ENCODE results near the gene HOXB9.
A peak's percentile ranks its signal among the peaks of the same experiment; 100 is the strongest.

The HOXB9 gene

DNA sequence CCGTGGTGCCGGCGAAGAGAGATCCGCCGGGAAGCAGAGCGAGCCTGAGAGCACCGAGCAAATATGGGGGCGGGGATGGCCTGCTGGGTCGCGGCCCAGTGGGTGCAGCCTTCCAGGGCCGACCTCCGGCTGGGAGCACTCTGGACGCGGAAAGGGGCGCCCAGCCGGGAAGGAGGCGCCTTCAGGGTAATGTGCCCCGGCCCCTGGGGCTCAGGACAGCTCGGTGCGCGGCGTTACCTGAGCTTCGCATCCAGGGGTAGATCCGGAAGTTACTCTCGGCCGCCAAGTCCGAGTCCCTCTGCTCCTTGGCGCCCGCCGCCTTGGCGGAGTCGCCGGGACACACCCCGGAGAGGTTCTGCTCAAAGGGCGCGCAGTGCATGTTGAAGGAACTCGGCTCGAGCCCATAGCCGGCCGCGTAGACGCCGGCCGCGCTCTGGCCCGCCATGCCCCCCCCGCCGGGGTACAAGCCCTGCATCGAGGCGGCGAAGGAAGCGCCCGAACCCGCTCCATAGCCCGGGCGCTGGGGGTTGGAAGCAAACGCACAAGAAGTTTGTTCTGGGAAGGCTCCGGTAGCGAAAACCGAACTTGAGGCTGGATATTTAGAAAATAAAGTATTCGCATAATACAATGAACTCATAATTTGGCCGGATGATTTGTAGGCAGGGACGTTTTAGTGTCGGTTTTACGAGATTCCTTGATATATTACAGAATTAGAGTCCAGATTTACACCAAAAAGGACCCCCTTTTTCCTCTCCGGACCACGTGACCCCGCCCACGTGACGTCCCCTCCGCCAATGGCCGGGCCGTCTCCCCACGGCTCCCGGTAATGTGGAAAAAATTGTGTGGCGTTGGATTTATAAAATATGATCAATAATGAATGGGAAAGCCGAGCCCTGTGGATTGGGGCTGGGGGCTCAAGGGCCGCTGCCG, 15.6 kb downstream of the HOXB9 start, which contains the start of gene HOXB7:
TSS of gene HOXB7 (minus strand) at position 736 of the 930 bp plus-strand sequence. CDS start at position 637, 99 bp downstream.
- DNase-seq (ENCODE audit: low spot score) = peak; percentile 83

- DNase-seq (ENCODE audit: low spot score) = no peak
These were observed 16.3 kb downstream of the HOXB9 start for GRCh38 chr17:48609759-48610281.

- DNase-seq (ENCODE audit: low spot score) = no peak
These were observed 17.1 kb downstream of the HOXB9 start for GRCh38 chr17:48609033-48609432.

GRCh38 chr17:48608494-48608834, 17.7 kb downstream of the HOXB9 start:
- no peak for DNase-seq (ENCODE audit: low spot score)

DNA sequence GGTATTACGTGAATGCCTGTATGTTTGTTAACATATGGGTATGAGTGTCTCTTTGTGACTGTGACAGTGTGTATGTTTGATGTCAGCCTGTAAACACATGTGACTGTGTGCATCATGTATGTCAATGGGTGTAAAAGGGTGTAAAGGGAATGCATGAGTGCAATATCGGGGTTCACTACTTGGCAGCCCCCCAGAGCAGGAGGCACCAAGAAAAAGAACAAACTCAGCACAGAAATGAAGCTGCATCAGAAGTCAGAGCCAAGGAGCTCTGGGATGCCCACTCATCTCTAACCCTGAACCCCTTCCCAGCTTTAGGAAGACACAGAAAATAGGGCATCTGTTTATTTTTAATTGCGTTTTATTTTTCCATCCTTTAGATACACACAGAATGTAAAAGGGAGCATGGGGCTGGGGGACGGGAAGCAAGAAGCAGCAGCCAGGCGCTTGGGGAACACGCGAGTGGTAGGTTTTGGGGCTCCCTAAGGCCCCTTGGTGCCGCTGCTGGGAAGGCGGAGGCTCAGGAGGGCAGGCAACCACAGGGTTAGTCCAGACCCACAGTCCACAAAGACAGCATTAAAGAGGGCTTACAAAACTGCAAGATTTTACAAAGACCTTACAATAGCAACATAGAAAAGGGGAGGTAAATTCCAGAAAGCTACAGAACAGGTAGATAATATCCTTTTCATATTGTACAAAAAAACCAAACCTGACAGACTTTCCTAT, 19.1 kb downstream of the HOXB9 start:
- no peak for DNase-seq (ENCODE audit: low spot score)

DNA sequence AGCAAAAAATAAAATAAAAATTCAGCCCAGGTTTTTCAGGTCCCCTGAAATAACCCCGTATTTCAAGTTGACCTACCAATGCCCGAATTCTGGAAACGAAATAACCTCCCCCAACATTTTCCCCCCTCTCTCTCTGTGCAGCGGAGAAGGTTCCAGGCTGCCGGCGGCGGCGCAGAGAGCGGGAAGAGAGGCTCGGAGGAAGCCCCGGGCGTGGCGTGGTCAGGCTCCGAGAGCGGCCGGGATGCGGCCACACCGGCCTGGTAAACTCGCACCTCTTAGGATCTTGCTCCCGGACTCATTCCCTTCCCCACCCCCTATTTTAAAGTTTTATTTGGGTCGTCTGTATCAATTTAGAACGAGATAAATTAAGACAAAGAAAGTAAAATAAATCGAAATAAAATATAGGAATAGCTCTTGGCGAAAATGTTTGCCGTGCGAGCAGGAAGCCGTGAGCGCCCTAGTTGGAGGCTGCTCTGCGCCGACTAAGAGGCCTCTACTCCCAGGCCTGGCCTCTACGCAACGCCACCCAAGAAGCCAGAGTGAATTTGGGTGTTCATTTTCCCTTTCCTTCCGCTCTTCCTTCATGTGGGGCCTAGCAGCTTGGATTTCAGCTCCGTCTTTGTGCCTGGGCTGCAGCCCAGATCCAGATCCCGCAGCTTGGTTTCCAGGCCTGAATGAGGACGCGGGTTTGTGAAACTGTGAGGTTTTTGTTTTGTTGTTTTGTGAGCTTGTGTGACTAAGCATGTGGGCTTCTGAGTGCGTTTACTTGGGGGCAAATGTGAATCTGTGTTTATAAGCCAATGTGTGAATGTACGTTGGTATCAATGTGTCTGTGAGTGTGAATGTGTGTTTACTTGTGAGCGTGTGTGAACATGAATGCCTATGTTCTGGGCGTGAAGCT, 19.9 kb downstream of the HOXB9 start:
- DNase-seq (ENCODE audit: low spot score) = no peak

- no peak for DNase-seq (ENCODE audit: low spot score)
These were observed 20.7 kb downstream of the HOXB9 start for GRCh38 chr17:48605409-48605919.

GRCh38 chr17:48604770-48605329, 21.3 kb downstream of the HOXB9 start, which contains the start of gene HOXB6:
Gene HOXB6 (minus strand): TSS chr17:48604986. CDS start chr17:48598150, 6,836 bp downstream.
- DNase-seq (ENCODE audit: low spot score) = no peak

GRCh38 chr17:48603959-48604769, 22.0 kb downstream of the HOXB9 start:
- no peak for DNase-seq (ENCODE audit: low spot score)

DNA sequence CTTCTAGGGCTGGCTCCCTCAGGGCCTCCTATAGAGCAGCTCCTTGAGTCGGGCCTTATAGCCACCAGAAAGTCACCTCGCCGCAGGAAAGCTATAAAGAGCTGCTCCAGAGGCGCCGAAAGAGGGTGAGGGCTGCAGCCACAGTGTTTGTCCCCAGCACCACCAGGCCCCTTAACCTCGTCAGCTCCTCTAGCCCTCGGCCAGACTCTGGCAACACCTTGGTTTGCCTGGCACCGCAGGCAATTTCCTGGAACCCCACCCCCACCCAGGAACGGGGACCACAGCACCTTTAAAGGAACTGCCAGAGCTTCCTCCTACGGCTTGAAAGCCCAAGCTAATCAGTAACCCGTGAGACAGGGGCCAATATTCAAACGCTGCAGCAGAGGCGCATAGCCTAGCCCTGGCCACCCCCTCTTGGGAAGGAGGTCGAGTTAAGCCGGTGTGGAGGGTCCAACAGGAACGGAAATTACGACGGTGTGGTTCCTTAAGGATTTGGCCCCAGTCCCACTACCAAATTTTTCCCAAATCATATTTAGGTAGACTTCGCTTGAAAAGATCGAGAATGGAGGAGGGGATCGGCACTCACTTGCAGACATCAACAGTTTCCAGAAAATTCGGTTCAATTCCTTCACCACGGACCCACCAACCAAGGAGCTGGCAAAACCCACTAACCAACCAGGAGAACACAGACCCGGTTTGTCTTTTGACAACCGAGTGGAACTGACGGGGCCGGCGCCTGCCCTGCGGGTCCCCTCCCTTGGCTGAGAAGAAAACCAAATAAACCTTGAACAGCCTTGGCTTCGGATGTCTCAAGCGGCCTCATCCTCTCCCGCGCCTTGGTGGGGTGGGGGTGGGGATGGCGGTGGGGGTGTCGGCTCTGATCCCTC, 24.4 kb downstream of the HOXB9 start:
- no peak for DNase-seq (ENCODE audit: low spot score)

DNA sequence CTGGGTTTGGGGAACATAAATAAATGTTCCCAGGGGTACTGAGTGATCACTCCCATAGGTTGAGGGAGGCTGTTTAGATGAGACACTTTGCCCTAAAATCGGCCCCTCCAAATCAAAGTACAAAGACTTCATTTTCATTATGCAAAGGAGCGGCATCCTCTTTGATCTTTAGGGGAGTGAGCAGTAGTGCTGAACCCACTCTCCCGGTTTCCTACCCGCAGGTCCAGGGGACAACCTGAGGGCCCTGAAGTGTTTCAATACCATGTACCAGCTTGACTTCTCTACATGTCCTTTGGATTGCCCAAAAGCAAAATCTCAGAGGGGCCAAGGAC, 25.0 kb downstream of the HOXB9 start:
- DNase-seq (ENCODE audit: low spot score) = no peak

GRCh38 chr17:48600244-48601098, 25.7 kb downstream of the HOXB9 start:
- DNase-seq (ENCODE audit: low spot score) = no peak

- no peak for DNase-seq (ENCODE audit: low spot score)
These were observed 26.8 kb downstream of the HOXB9 start for GRCh38 chr17:48599354-48599753.

DNA sequence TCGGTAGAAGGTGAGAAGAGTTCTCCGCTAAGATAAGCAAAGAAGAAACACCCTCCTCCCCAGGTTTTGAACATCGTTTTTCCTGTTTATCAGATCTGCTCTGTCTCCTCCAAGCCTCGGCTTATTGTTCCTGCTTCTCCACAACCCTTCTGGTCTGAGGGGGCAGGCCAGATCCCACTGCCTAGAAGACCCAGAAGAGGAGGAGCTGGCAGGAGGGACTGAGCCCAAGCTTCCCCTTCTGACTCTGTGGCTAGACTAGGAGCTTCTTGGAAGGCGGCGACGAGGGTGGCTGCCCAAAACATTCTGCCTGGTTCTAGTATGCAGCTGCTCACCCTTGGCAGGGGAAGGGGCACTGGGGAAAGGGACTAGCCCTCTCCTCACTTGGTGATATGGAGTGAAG, 27.4 kb downstream of the HOXB9 start:
- DNase-seq (ENCODE audit: low spot score) = no peak

GRCh38 chr17:48597778-48598631, 28.2 kb downstream of the HOXB9 start:
- DNase-seq (ENCODE audit: low spot score) = peak; percentile 77

DNA sequence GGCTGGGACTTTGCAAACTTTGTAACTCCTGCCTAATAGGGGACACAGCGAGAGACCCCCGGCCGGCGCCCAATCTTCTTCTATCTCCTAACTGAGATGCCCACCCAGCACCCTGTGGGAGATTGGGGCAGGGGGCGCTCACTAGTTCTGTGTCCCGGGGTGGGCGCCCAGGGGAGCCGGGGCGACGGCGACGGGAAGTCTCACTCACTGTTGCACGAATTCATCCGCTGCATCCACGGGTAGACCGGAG, 28.7 kb downstream of the HOXB9 start:
- no peak for DNase-seq (ENCODE audit: low spot score)

- DNase-seq (ENCODE audit: low spot score) = peak; percentile 64
These were observed 29.2 kb downstream of the HOXB9 start for GRCh38 chr17:48596735-48597527.
